SU-DHL-6 (cell line): ENCODE results near the gene HIVEP3.

Source experiments
- H2AFZ ChIP-seq: fragments of 200-600 bp; sonication (generic); 2 replicates; pipeline ENCODE4 v1.6.1; 2014; ENCODE audit warnings: low read depth, mild to moderate bottlenecking, moderate library complexity, mixed read lengths, antibody characterized with exemption, low read length; ENCODE audit not compliant: severe bottlenecking
- H3F3A ChIP-seq: fragments of 200-600 bp; shearing (Covaris generic); 2 replicates; pipeline ENCODE4 v1.6.0; 2016; ENCODE audit warnings: antibody characterized with exemption, mild to moderate bottlenecking; ENCODE audit not compliant: insufficient read depth
- H3K27ac ChIP-seq: fragments of 200-600 bp; sonication (generic); 2 replicates; pipeline ENCODE4 v1.5.1; 2016; ENCODE audit warnings: low read depth, mild to moderate bottlenecking, low read length, moderate library complexity, mixed read lengths
- H3K27me3 ChIP-seq: fragments of 200-600 bp; sonication (generic), shearing (Covaris generic); 2 replicates; pipeline ENCODE4 v1.6.0; 2014; ENCODE audit warnings: mild to moderate bottlenecking, low read length
- H3K36me3 ChIP-seq: fragments of 200-600 bp; sonication (generic); 2 replicates; pipeline ENCODE4 v1.6.1; 2014; ENCODE audit warnings: mild to moderate bottlenecking, low read length, mixed read lengths
- H3K4me2 ChIP-seq: fragments of 300-600, 200-600 bp; shearing (Covaris generic), sonication (generic); 2 replicates; pipeline ENCODE4 v1.6.0; 2014; ENCODE audit warnings: low read length, low read depth, mild to moderate bottlenecking; ENCODE audit not compliant: poor library complexity, severe bottlenecking
- H3K4me3 ChIP-seq: fragments of 200-600 bp; sonication (generic); 2 replicates; pipeline ENCODE4 v1.5.1; 2014; ENCODE audit warnings: antibody characterized with exemption, low read length, mild to moderate bottlenecking, mixed read lengths; ENCODE audit not compliant: insufficient read depth, poor library complexity, severe bottlenecking
- H3K79me2 ChIP-seq: fragments of 200-600 bp; sonication (generic); 2 replicates; pipeline ENCODE4 v1.6.1; 2014; ENCODE audit warnings: mild to moderate bottlenecking, low read length, moderate library complexity; ENCODE audit not compliant: insufficient read depth
- H3K9ac ChIP-seq: fragments of 200-600 bp; sonication (generic); 2 replicates; pipeline ENCODE4 v1.7.0; 2014; ENCODE audit warnings: mild to moderate bottlenecking, low read length
- H3K9me2 ChIP-seq: fragments of 200-600 bp; sonication (generic); replicated peaks from 2 replicates; pipeline ENCODE4 v1.6.1; 2014; ENCODE audit warnings: low read length; ENCODE audit not compliant: insufficient read depth
- H3K9me3 ChIP-seq: fragments of 200-600 bp; sonication (generic); 2 replicates; pipeline ENCODE4 v1.6.1; 2014; ENCODE audit warnings: low read length, mixed read lengths; ENCODE audit not compliant: insufficient read depth
- H4K20me1 ChIP-seq: fragments of 200-600 bp; sonication (generic); 2 replicates; pipeline ENCODE4 v1.6.1; 2014; ENCODE audit warnings: low read depth, mild to moderate bottlenecking, antibody characterized with exemption, low read length, moderate library complexity, mixed read lengths
- CTCF ChIP-seq: fragments of 200-600 bp; sonication (generic); IDR thresholded peaks from one replicate; pipeline ENCODE4 v1.5.1; 2017; ENCODE audit warnings: antibody characterized with exemption, mild to moderate bottlenecking, low read length, moderate library complexity; ENCODE audit not compliant: insufficient read depth, poor library complexity, severe bottlenecking
- EZH2phosphoT487 ChIP-seq: fragments of 200-600 bp; sonication (generic), shearing (Covaris generic); conservative IDR thresholded peaks from 2 replicates; pipeline ENCODE4 v1.6.1; 2018; ENCODE audit warnings: mild to moderate bottlenecking, antibody characterized with exemption, low read length, moderate library complexity, mixed read lengths

HIVEP3 gene

GRCh38 chr1:41907446-41907845 lies 11.3 kb downstream of the HIVEP3 start:
- Histone ChIP-seq H3K4me2 (no peak overlapping the region), H3K4me3 (no peak overlapping the region), H3K36me3 (0 out of 2 replicates have a peak, but pooled peaks cover 3% of the 10 kb centered on the region), H3F3A (no peaks in the 10 kb centered on the region), H3K9me2 (no peaks in the 10 kb centered on the region), H3K27me3 (no peaks in the 10 kb centered on the region; the same call in 1 of the 2 replicates), H3K9ac (no peak overlapping the region), H2AFZ (no peak overlapping the region), H3K9me3 (no peaks in the 10 kb centered on the region), H4K20me1 (no peaks in the 10 kb centered on the region), H3K79me2 (no peaks in the 10 kb centered on the region), H3K27ac (no peak overlapping the region)
- TF ChIP-seq EZH2phosphoT487 (no peak), CTCF (no peak)

- H3K27me3 ChIP-seq: no peaks in the 10 kb centered on the region; the same call in 1 of the 2 replicates
- no peaks in the 10 kb centered on the region for H3K9me2 ChIP-seq
- TF ChIP-seq EZH2phosphoT487 (no peak), CTCF (no peak)
- no peaks in the 10 kb centered on the region for H3K9me3 ChIP-seq
- H2AFZ ChIP-seq: no peak overlapping the region
- H3K9ac ChIP-seq: no peak overlapping the region
- H3K36me3 ChIP-seq: 0 out of 2 replicates have a peak, but pooled peaks cover 3% of the 10 kb centered on the region
- no peak overlapping the region for H3K4me3 ChIP-seq
- H3K27ac ChIP-seq: no peak overlapping the region
- no peaks in the 10 kb centered on the region for H3F3A ChIP-seq
- no peaks in the 10 kb centered on the region for H3K79me2 ChIP-seq
- H3K4me2 ChIP-seq: no peak overlapping the region
- H4K20me1 ChIP-seq: no peaks in the 10 kb centered on the region
Measured at GRCh38 chr1:41906943-41907342, 11.8 kb downstream of the HIVEP3 start.

DNA sequence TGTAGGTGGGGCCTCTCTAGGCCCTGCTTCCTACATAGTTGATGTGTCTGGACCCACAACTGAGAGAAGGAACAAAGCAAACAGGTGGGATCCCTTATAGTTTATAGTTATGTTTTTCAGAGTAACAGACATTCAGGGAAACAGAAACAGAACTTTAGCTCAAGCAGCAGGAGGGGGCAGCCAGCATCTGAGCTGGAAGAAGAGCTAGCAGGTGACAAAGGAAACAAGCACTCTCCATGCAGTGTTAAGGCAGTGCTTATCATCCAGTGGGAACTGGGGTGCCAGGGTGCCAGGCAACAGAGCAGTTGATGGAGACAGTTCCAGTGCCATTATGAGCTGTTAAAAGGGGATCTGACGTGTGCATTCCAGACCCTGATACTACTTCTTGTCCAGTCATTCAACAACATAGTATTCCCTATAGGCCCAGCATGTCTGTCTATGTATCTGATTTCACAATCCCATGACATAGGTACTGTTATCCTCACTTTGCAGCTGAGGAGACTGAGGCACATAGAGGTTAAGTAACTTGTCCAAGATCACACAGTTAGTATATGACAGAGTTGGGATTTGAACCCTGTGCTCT lies 13.5 kb downstream of the HIVEP3 start:
- Histone ChIP-seq H3K79me2 (no peaks in the 10 kb centered on the region), H3K9ac (no peak overlapping the region), H4K20me1 (no peaks in the 10 kb centered on the region), H3K27me3 (no peaks in the 10 kb centered on the region; the same call in 1 of the 2 replicates), H3F3A (no peaks in the 10 kb centered on the region), H2AFZ (no peak overlapping the region), H3K4me2 (no peak overlapping the region), H3K9me3 (no peaks in the 10 kb centered on the region), H3K9me2 (no peaks in the 10 kb centered on the region), H3K36me3 (no peaks in the 10 kb centered on the region), H3K27ac (no peak overlapping the region), H3K4me3 (no peak overlapping the region)
- TF ChIP-seq EZH2phosphoT487 (no peak), CTCF (no peak)
